Mucosa of stomach (tissue), 1 donor: Measurements from ENCODE around the gene STRA6.

Experiments used
- H3K27me3 ChIP-seq: one replicate; pipeline ENCODE4 v1.7.0; 2013; ENCODE audit warnings: mild to moderate bottlenecking, low read length; ENCODE audit not compliant: control insufficient read depth, insufficient read depth
- H3K36me3 ChIP-seq: one replicate; pipeline ENCODE4 v1.7.0; 2013; ENCODE audit warnings: low read length; ENCODE audit not compliant: control insufficient read depth, insufficient read depth
- H3K4me1 ChIP-seq: one replicate; pipeline ENCODE4 v1.7.0; 2013; ENCODE audit warnings: mild to moderate bottlenecking, low read length; ENCODE audit not compliant: control insufficient read depth, insufficient read depth
- H3K4me3 ChIP-seq: one replicate; pipeline ENCODE4 v1.7.0; 2013; ENCODE audit warnings: low read length
- H3K9ac ChIP-seq: one replicate; pipeline ENCODE4 v1.7.0; 2013; ENCODE audit warnings: mild to moderate bottlenecking, low read length, moderate library complexity
- H3K9me3 ChIP-seq: one replicate; pipeline ENCODE4 v1.7.0; 2013; ENCODE audit warnings: mild to moderate bottlenecking, low read length, moderate library complexity; ENCODE audit not compliant: control insufficient read depth
- donor health status: Pancreatic carcinoma.

The STRA6 gene, protein sequence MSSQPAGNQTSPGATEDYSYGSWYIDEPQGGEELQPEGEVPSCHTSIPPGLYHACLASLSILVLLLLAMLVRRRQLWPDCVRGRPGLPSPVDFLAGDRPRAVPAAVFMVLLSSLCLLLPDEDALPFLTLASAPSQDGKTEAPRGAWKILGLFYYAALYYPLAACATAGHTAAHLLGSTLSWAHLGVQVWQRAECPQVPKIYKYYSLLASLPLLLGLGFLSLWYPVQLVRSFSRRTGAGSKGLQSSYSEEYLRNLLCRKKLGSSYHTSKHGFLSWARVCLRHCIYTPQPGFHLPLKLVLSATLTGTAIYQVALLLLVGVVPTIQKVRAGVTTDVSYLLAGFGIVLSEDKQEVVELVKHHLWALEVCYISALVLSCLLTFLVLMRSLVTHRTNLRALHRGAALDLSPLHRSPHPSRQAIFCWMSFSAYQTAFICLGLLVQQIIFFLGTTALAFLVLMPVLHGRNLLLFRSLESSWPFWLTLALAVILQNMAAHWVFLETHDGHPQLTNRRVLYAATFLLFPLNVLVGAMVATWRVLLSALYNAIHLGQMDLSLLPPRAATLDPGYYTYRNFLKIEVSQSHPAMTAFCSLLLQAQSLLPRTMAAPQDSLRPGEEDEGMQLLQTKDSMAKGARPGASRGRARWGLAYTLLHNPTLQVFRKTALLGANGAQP

DNA sequence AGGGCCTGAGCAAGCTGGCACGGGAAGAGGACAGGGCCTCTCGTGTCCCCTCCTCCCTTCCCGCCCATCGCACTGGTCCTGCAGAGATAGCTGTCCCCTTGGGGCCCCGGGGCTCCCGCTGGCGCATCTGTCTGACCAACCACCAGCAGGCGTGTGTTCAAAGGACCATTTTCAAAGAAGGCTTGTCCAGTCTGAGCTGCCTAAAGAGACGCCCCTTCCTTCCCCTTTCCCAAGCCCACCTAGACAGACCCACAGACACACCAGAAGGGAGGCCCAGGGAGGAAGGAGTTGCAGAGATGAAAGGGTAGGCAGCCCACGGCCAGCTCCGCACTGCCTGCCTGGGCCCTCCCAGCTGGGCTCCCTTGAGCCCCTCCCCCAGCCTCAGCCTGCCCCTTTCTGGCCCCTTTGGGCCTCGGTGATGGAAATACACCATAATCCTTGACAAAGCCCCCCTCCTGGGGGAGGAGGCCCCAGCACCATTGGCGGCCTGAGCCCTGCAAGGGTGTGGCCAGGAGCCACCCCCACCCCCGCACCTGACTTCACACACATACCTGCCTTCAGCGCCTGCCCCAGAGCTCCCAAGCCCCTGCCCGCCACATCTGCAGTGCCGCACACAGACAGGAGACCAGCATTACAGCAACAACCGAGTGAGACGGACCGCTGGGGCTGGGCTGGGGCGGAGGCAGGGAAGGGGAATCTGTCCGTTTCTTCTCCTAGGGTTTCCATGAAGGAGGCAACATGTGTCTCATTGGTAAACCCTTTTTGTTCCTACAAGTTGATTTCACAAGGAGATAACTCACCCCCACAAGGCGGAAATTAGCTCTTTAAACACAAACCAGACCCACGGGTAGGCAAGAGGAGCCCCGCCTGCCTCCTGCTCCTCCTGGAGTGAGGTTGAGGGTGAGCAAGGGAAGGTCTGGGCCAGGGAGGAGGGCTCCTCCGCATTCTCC, at the start of gene STRA6:
Gene STRA6 (minus strand): TSS at position 336 of the 950 bp plus-strand sequence. CDS start 520 bp downstream, outside the sequence.
- H3K27me3 ChIP-seq: peaks cover 35% of the 10 kb centered on the region
- H3K9me3 ChIP-seq: no peaks in the 10 kb centered on the region
- no peak within 1 kb of the TSS for H3K9ac ChIP-seq
- no peaks in the 10 kb centered on the region for H3K36me3 ChIP-seq
- H3K4me1 ChIP-seq: peaks cover 11% of the 10 kb centered on the region
- no peak within 1 kb of the TSS for H3K4me3 ChIP-seq

DNA sequence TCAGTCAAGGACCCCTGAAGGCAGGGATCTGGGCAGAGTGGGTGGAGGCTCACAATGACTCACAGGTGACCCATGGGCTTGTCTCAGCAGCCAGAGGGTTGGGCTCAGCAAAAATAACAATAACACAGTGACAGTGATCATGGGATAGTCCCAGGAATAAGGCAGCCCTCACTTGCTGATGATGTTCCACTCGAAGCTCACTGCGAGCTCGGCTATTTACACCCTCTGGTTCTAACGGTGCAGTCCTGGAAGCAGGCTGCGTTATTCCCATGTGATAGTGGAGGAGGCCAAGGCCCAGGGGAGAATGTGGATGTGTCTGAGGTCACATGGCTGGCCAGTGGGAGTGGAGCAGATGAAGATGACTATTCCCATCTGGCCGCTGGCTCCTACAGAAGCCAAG, 49.7 kb upstream of the STRA6 start:
- no peaks in the 10 kb centered on the region for H3K9me3 ChIP-seq
- H3K27me3 ChIP-seq: peaks cover 4% of the 10 kb centered on the region
- no peak overlapping the region for H3K9ac ChIP-seq
- H3K4me3 ChIP-seq: no peak overlapping the region
- no peaks in the 10 kb centered on the region for H3K4me1 ChIP-seq
- H3K36me3 ChIP-seq: no peaks in the 10 kb centered on the region

DNA sequence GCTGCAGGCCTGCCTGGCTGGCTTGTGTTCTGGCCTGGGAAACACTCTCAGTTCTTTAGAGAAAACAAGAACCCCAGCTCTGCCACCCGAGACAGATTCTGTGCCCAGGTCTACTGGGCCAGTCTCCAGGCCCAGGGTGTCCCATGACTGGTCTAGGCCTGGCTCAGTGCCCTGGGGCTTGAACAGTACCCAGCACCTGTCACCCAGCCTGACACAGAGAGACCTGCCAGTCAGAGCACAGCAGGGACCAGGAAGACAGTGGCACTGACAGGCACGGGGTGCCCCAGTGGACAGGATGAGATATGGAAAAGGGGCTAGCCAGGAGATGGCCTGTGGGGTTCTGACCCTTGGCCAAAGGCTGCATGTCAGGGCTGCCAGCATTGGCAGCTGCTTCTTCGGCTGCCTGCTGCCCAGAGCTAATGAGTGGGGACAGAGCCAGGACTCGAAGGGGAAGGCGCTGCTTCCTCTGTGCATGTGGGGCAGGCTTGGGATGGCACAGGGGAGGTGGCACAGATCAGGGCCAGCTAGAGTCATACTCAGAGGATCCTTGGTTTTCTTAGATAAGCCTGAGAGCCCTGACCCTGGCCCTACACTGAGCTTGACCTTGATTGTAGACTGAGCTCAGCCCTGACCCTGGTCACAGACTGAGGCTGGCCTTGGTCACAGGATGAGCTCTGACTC, 48.7 kb upstream of the STRA6 start:
- Histone ChIP-seq H3K36me3 (no peaks in the 10 kb centered on the region), H3K9me3 (no peaks in the 10 kb centered on the region), H3K4me3 (no peak overlapping the region), H3K27me3 (peaks cover 4% of the 10 kb centered on the region), H3K9ac (no peak overlapping the region), H3K4me1 (no peaks in the 10 kb centered on the region)

DNA sequence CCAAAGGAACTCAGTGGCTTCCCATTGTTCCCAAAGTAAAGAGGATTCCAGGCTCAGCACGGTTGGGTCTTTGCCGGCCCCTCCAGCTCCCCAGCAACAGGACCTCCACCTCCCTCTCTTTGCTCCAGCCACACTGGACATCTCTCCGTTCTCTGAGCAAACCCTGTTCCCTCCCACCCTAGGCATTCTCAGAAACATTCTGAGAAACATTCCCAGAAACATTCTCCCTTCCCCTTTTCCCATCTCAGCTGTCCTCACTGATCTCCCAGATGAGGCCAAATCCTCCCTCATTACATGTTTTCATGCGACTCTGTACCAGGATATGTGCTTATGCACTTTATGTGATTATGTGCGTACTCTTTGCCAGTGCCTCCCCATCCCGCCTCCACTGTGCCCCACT, 47.7 kb upstream of the STRA6 start:
- Histone ChIP-seq H3K9me3 (no peaks in the 10 kb centered on the region), H3K27me3 (peaks cover 4% of the 10 kb centered on the region), H3K4me1 (peaks cover 2% of the 10 kb centered on the region), H3K9ac (no peak overlapping the region), H3K4me3 (no peak overlapping the region), H3K36me3 (no peaks in the 10 kb centered on the region)

DNA sequence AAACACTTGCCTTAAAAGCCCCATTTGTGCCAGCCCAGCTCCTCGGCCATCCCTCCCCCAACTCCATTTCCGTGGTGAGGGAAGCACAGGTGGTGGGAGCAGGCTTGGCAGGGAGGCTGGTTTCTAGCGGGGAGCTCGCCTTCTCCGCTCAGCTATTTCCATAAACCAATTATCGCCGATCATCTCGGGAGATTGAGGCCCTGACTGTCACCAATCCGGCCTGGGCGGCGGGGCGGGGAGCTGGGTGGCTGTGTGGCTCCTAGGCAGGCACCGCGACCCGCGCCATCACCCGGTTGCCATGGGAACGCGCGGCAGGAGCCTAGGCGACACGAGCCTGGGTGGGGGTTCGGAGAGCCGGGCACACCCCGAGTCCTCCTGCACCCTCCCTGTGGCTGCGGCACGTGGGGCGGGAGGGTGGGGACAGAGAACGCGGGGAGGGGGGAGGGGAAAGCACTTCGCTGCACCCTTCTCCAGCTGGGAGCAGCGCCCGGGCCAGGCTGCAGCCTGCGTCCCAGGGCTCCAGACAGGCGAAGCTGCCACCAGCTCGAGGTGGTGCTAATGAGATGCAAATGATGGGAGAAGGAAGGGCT, 42.9 kb upstream of the STRA6 start:
- no peaks in the 10 kb centered on the region for H3K9me3 ChIP-seq
- no peak overlapping the region for H3K4me3 ChIP-seq
- no peaks in the 10 kb centered on the region for H3K36me3 ChIP-seq
- peaks cover 5% of the 10 kb centered on the region for H3K27me3 ChIP-seq
- peaks cover 31% of the 10 kb centered on the region for H3K4me1 ChIP-seq
- no peak overlapping the region for H3K9ac ChIP-seq

DNA sequence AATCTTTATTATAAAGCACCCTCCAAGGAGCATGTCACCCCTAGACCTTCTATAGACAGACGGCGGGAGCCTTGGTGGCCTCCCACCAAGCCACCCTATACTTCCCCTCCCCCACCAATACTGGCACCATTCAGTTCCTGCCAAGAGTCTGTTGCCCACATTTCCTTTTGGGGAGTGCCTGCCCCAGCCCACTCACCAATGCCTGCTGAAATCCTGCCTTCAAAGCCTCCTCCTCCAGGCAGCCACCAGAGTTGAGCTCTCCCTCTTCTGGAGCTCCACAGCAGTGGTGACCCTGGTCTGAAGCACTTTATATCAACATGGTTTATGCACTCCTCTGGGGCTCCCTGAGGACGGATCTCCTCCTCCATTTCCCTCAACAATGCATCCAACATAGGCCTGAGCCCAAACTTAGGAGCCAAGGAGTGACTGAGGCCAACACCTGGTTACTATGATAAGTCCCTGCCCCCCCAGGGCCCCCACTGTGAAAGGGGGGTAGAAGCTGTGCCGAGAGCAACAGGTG, 42.3 kb upstream of the STRA6 start:
- Histone ChIP-seq H3K4me3 (no peak overlapping the region), H3K9me3 (no peaks in the 10 kb centered on the region), H3K9ac (no peak overlapping the region), H3K36me3 (no peaks in the 10 kb centered on the region), H3K27me3 (peaks cover 5% of the 10 kb centered on the region), H3K4me1 (peaks cover 36% of the 10 kb centered on the region)

DNA sequence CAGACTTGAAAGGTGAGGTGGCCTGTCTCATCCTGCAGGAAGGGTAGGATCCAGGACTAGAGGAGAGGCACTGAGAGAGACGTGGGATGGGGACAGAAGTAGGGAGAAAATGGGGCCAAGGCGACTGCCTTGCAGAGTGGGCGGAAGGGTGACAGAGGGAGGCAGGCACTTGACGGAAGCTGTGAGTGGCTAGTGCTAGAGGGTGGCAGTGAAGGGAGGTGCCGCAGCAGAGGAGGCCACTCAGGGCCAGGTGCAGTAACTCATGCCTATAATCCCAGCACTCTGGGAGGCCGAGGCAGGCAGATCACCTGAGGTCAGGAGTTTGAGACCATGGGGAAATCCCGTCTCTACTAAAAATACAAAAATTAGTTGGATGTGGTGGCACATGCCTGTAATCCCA, 40.8 kb upstream of the STRA6 start:
- H3K36me3 ChIP-seq: no peaks in the 10 kb centered on the region
- peaks cover 48% of the 10 kb centered on the region for H3K4me1 ChIP-seq
- no peak overlapping the region for H3K4me3 ChIP-seq
- H3K9ac ChIP-seq: no peak overlapping the region
- H3K27me3 ChIP-seq: peaks cover 5% of the 10 kb centered on the region
- no peaks in the 10 kb centered on the region for H3K9me3 ChIP-seq

DNA sequence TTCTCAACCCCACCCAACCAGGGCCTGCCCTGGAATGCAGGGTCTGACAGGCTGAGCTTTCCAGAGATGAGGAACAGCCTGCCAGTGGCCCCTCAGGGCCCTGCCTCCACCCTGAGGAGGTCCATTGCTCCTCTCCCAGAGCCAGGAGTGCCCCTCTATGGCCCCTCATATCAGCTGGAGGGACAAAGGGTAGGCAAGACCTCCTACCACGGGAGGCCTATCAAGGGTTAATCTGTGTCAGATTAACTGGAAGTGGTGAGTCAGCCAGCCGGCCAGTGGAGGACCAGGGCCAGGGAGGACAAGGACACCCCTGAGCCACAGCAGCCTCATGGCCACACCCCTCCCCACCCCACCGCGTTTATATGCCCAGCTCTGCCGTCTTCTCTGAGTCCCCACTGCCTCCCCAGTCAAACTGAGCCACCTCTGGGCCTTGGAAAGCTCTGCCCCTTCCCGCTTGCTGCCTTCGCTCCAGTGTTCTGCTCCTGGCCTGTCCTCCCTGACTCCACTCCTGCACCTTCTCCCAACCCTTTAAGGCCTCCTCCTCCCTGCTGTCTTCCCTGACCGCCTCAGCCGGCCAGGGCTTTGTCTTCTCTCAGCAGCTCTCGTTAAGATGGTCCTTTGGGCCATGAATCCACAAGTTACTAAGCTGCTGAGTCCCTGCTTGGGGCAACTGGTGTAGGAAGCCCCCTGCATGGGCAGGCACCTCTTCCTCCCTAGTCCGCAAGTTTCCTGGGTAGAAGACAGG, 40.0 kb upstream of the STRA6 start:
- Histone ChIP-seq H3K9ac (no peak overlapping the region), H3K27me3 (peaks cover 5% of the 10 kb centered on the region), H3K36me3 (no peaks in the 10 kb centered on the region), H3K4me3 (no peak overlapping the region), H3K4me1 (peaks cover 48% of the 10 kb centered on the region), H3K9me3 (no peaks in the 10 kb centered on the region)

DNA sequence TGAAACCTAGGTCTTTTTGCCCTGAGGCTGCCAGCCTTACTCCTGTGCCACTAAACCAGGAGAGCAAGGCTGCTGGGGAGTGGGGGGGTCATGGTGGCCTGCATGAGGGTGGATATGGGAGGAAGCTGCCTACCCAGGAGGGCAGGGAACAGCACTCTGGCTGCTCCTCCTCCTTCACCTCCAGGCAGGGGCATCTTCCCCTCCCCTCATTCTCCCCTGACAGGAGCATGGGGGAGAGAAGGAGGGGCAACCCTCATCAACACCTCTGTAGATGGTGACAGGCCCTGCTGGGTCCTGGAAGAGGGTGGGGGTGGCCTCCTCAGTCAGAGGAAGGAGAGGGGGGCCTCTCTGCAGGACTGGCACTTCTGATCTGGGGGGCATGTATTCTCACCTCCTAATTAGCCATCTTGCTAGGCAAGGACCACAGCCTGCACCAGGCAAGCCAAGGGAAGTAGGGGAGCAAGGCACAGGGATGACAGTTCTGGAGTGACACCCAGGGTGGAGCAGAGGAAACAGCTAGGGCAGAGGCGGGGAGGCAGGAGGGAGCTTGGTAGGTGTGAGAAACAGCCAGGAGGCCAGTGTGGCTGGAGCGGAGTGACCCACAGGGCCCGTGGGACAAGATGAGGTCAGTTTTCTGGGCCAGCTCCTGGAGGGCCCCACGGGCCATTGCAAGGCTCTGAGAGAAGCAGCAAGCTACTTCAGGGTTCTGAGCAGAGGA, 38.5 kb upstream of the STRA6 start:
- Histone ChIP-seq H3K9ac (no peak overlapping the region), H3K4me1 (peaks cover 56% of the 10 kb centered on the region), H3K4me3 (no peak overlapping the region), H3K9me3 (no peaks in the 10 kb centered on the region), H3K27me3 (peaks cover 5% of the 10 kb centered on the region), H3K36me3 (no peaks in the 10 kb centered on the region)

DNA sequence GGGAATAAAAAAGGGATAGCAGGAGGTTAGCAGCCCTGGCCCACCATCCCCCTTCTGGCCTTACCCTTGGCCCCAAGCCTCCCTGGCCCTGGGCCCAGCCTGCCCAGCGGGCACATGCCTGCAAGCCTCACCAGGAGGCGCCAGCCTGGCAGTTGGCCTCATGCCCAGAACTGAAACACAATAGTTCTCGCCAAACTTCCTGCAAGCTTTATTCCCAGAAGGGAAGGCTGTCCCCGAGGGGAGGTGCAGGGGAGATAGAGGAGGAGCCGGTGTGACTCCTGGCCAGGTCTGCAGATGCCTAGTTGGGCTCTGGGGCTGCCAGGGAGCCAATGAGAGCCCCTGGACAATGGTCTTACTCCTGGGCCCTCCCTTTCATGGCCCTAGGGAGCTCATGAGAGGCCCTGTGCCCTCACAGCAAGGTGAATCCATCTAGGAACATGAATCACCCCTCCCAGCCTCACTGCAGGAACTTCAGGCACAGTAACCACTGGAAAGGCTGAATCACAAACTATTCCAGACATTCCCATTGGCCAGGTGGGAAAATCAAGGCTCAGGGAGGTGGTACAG, 37.5 kb upstream of the STRA6 start:
- no peaks in the 10 kb centered on the region for H3K36me3 ChIP-seq
- H3K4me1 ChIP-seq: peaks cover 62% of the 10 kb centered on the region
- H3K9ac ChIP-seq: no peak overlapping the region
- H3K4me3 ChIP-seq: no peak overlapping the region
- no peaks in the 10 kb centered on the region for H3K9me3 ChIP-seq
- peaks cover 5% of the 10 kb centered on the region for H3K27me3 ChIP-seq
